Stomach (tissue), 4 donors: Measurements from ENCODE around the gene CRKL.

Experiments
- EP300 ChIP-seq: sonication (generic); formaldehyde crosslinking; IDR thresholded peaks from one replicate; pipeline ENCODE4 v1.6.1; 2017; ENCODE audit warnings: antibody characterized with exemption
- POLR2A ChIP-seq, 4 donors: fragments of 450-650 bp; IDR thresholded peaks; one replicate each; pipeline ENCODE4 v1.6.1; 2016; ENCODE audit warnings: antibody characterized with exemption in 4 of 4, control low read depth in 2 of 4, mild to moderate bottlenecking in 1 of 4, moderate library complexity in 1 of 4
- POLR2AphosphoS5 ChIP-seq, 3 donors: sonication (generic); formaldehyde crosslinking; IDR thresholded peaks; one replicate each; pipeline ENCODE4 v1.6.1; 2016; ENCODE audit warnings: antibody characterized with exemption in 3 of 3
- TF ChIP-seq, protein P1 (sequence below), 7 experiments: fragments of 450-650 bp in 4 of 7; fragments of 200-600 bp in 3 of 7; sonication (generic) in 3 of 7; IDR thresholded peaks; one replicate each; pipeline ENCODE4 v1.5.1; 2016 to 2019; ENCODE audit warnings: antibody characterized with exemption in 7 of 7, control low read depth in 2 of 7, mild to moderate bottlenecking in 1 of 7

DNA sequence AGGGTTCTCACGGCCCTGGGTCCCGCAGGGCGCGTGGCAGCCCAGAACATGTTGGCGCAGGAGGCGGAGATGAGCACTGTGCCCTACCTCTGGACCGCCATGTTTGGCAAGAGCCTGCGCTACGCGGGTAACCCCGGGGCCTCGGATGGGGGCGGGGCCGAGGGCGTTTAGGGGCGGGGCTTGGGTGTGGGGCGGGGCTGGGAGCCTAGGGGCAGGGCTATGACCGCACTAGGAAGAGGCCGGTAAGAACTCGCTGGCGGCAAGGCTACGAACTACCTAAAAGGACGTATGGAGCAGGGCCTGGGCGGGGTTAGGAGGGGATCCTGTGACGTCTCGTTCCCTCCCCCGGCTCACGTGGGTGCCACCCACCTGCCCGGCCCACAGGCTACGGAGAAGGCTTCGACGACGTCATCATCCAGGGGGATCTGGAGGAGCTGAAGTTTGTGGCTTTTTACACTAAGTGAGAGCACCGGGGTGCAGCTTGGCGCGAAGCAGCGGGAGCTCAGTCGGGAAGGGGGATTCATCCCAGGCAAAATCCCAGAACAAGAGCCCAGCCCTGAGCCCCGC is 62.1 kb downstream of the CRKL start:
- TF ChIP-seq, protein P1, sequence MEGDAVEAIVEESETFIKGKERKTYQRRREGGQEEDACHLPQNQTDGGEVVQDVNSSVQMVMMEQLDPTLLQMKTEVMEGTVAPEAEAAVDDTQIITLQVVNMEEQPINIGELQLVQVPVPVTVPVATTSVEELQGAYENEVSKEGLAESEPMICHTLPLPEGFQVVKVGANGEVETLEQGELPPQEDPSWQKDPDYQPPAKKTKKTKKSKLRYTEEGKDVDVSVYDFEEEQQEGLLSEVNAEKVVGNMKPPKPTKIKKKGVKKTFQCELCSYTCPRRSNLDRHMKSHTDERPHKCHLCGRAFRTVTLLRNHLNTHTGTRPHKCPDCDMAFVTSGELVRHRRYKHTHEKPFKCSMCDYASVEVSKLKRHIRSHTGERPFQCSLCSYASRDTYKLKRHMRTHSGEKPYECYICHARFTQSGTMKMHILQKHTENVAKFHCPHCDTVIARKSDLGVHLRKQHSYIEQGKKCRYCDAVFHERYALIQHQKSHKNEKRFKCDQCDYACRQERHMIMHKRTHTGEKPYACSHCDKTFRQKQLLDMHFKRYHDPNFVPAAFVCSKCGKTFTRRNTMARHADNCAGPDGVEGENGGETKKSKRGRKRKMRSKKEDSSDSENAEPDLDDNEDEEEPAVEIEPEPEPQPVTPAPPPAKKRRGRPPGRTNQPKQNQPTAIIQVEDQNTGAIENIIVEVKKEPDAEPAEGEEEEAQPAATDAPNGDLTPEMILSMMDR (IDR thresholded peaks at IDR 0.05): no peak
- TF ChIP-seq EP300 (no peak), POLR2AphosphoS5 (IDR thresholded peaks at IDR 0.05) (no peak), POLR2A (IDR thresholded peaks at IDR 0.05) (no peak)
